Suprapubic skin (tissue), 4 donors: ENCODE results near the gene SYNDIG1.

Experiments
- CTCF ChIP-seq, 2 donors: fragments of 200-600 bp in 1 of 2; fragments of 450-650 bp in 1 of 2; sonication (generic) in 1 of 2; IDR thresholded peaks; one replicate each; pipeline ENCODE4 v1.5.1; 2016 to 2019; ENCODE audit warnings: antibody characterized with exemption in 2 of 2, mild to moderate bottlenecking in 1 of 2, moderate library complexity in 1 of 2
- EP300 ChIP-seq: sonication (generic); formaldehyde crosslinking; IDR thresholded peaks from one replicate; pipeline ENCODE4 v1.6.1; 2017; ENCODE audit warnings: antibody characterized with exemption
- POLR2A ChIP-seq, 2 donors: fragments of 450-650 bp; IDR thresholded peaks; one replicate each; pipeline ENCODE4 v1.6.1; 2017; ENCODE audit warnings: antibody characterized with exemption in 2 of 2, mild to moderate bottlenecking in 2 of 2, moderate library complexity in 2 of 2
- POLR2AphosphoS5 ChIP-seq, 3 donors: sonication (generic); formaldehyde crosslinking; IDR thresholded peaks; one replicate each; pipeline ENCODE4 v1.6.1; 2017; ENCODE audit warnings: antibody characterized with exemption in 3 of 3

GRCh38 chr20:24672886-24673677 lies 203.7 kb downstream of the SYNDIG1 start:
- TF ChIP-seq CTCF (IDR thresholded peaks at IDR 0.05), result no peak
- no peak for TF ChIP-seq EP300
- TF ChIP-seq POLR2AphosphoS5 (IDR thresholded peaks at IDR 0.05), result no peak
- no peak for TF ChIP-seq POLR2A (IDR thresholded peaks at IDR 0.05)
